Osteocyte (in vitro differentiated cells): ENCODE measurements around the gene XRCC4. TPM values are rescaled to one million over a fixed set of nuclear protein-coding genes. Genes with fewer than 3 reads are reported as not detected.
A peak's percentile ranks its signal among the peaks of the same experiment; 100 is the strongest.
"Not testable (repeated sequence)": the region's sequence is repeated elsewhere in the genome, so short reads cannot be mapped to it uniquely, and the experiment has no call there.

Experiments
- DNase-seq: peaks from one replicate; pipeline ENCODE4 v3.0.0; 2021; ENCODE audit warnings: mixed read lengths; ENCODE audit not compliant: unreplicated experiment; ENCODE audit errors: extremely low spot score
- H3K27ac Mint-ChIP-seq: one replicate; pipeline ENCODE4 v1.8.0; 2021; ENCODE audit warnings: mild to moderate bottlenecking, mixed read lengths; ENCODE audit not compliant: unreplicated experiment
- H3K27me3 Mint-ChIP-seq: one replicate; pipeline ENCODE4 v1.8.0; 2021; ENCODE audit warnings: mixed read lengths; ENCODE audit not compliant: unreplicated experiment
- H3K36me3 Mint-ChIP-seq: one replicate; pipeline ENCODE4 v1.8.0; 2021; ENCODE audit warnings: mixed read lengths; ENCODE audit not compliant: unreplicated experiment
- H3K4me1 Mint-ChIP-seq: one replicate; pipeline ENCODE4 v1.8.0; 2021; ENCODE audit warnings: mixed read lengths; ENCODE audit not compliant: unreplicated experiment
- H3K4me3 Mint-ChIP-seq: one replicate; pipeline ENCODE4 v1.8.0; 2021; ENCODE audit warnings: mild to moderate bottlenecking, moderate library complexity, mixed read lengths; ENCODE audit not compliant: unreplicated experiment
- H3K9me3 Mint-ChIP-seq: one replicate; pipeline ENCODE4 v1.8.0; 2021; ENCODE audit warnings: mixed read lengths; ENCODE audit not compliant: unreplicated experiment
- CTCF ChIP-seq: fragments of 200-600 bp; sonication (generic); IDR thresholded peaks from 2 replicates; pipeline ENCODE4 v1.5.0; 2021; ENCODE audit warnings: antibody characterized with exemption, mild to moderate bottlenecking, moderate library complexity
- total RNA-seq: library from RNA; stranded (reverse); gene quantifications from 2 replicates; pipeline ENCODE4 v1.2.1, GENCODE V29; 2021

Gene XRCC4
- total RNA-seq, 1 donor from 2014 or later: 4.2 TPM

DNA sequence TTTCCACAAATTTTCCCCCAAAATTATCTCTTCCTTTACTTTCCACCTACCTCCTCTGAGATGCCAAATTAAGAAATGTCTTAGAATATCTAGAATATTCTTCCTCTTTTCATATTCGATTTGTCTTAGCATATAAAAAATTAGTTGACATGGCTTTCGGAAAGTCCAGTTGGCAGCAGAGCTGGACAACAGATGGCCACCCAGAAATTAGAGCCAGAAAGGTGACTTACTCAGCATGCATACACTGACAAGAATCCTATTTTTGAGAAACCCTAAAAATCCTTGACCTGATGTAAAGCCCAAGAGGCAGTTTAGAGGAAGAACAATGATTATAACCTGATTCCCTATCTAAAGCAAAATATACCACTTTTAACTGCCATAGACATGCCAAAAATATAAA lies 22.2 kb upstream of the XRCC4 start:
- TF ChIP-seq CTCF: no peak
- no peak overlapping the region for H3K27ac Mint-ChIP-seq
- no peaks in the 10 kb centered on the region for H3K27me3 Mint-ChIP-seq
- H3K36me3 Mint-ChIP-seq: peaks cover 56% of the 10 kb centered on the region
- H3K4me3 Mint-ChIP-seq: no peak overlapping the region
- H3K9me3 Mint-ChIP-seq: no peaks in the 10 kb centered on the region
- no peak for DNase-seq
- peaks cover 2% of the 10 kb centered on the region for H3K4me1 Mint-ChIP-seq

GRCh38 chr5:83058726-83059125 lies 18.6 kb upstream of the XRCC4 start:
- no peak for DNase-seq
- no peak for TF ChIP-seq CTCF
- peaks cover 52% of the 10 kb centered on the region for H3K36me3 Mint-ChIP-seq
- H3K9me3 Mint-ChIP-seq: no peaks in the 10 kb centered on the region
- H3K4me3 Mint-ChIP-seq: no peak overlapping the region
- H3K27ac Mint-ChIP-seq: peak overlapping the region; percentile 1
- no peaks in the 10 kb centered on the region for H3K27me3 Mint-ChIP-seq
- H3K4me1 Mint-ChIP-seq: peaks cover 2% of the 10 kb centered on the region

DNA sequence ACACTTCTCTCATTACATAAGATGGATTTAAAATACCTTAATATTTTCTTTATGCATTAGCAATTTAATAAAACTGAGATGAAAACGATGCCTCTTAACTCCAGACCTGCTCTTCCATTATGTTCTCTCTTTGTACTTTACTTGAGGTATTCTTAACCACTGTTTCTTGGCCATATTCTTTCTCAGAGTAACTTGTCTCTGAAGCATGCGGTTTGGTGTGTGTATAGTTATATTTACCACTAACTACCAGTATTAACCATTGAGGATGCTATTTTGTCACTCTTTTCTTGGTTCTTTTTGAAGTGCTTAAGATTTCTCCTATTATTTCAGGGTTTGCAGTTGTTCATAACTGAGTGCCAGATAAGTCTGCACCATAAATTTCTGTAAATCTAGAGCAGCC lies 18.0 kb upstream of the XRCC4 start:
- H3K36me3 Mint-ChIP-seq: peaks cover 46% of the 10 kb centered on the region

GRCh38 chr5:83066548-83067110 lies 10.7 kb upstream of the XRCC4 start:
- H3K4me3 Mint-ChIP-seq: no peak overlapping the region
- H3K36me3 Mint-ChIP-seq: peaks cover 3% of the 10 kb centered on the region
- no peak overlapping the region for H3K27ac Mint-ChIP-seq
- no peak for DNase-seq
- peaks cover 27% of the 10 kb centered on the region for H3K4me1 Mint-ChIP-seq
- no peak for TF ChIP-seq CTCF
- no peaks in the 10 kb centered on the region for H3K9me3 Mint-ChIP-seq
- H3K27me3 Mint-ChIP-seq: no peaks in the 10 kb centered on the region

More for the DNA sequence above, 18.0 kb upstream of the XRCC4 start:
- H3K4me1 Mint-ChIP-seq: peaks cover 2% of the 10 kb centered on the region
- no peak overlapping the region for H3K4me3 Mint-ChIP-seq
- no peak for DNase-seq
- no peaks in the 10 kb centered on the region for H3K27me3 Mint-ChIP-seq
- TF ChIP-seq CTCF: no peak
- no peaks in the 10 kb centered on the region for H3K9me3 Mint-ChIP-seq
- H3K27ac Mint-ChIP-seq: no peak overlapping the region

- not testable (repeated sequence) for H3K9me3 Mint-ChIP-seq, H3K4me3 Mint-ChIP-seq, H3K36me3 Mint-ChIP-seq, H3K27me3 Mint-ChIP-seq, H3K27ac Mint-ChIP-seq, DNase-seq
- H3K4me1 Mint-ChIP-seq: peaks cover 34% of the 10 kb centered on the region
Observed at GRCh38 chr5:83067377-83067776, 10.0 kb upstream of the XRCC4 start.
